Measurements from ENCODE around the gene TMEM250. TPM values are rescaled to one million over a fixed set of nuclear protein-coding genes. Genes with fewer than 3 reads are reported as not detected.
"Not testable (repeated sequence)": the region's sequence is repeated elsewhere in the genome, so short reads cannot be mapped to it uniquely, and the experiment has no call there.

The TMEM250 gene
- total and polyA plus RNA-seq, 2 experiments from 2014 or later: 25.6 to 29.3 TPM

- no peaks in the 10 kb centered on the region for H3K36me3 ChIP-seq
- H3K4me1 ChIP-seq (ENCODE audit: low read depth): no peaks in the 10 kb centered on the region
- no peak overlapping the region for H3K27ac ChIP-seq
- no peak overlapping the region for H3K4me3 ChIP-seq
- no peak for TF ChIP-seq CTCF (IDR thresholded peaks at IDR 0.05; ENCODE audit: low read depth, low read length)
- H3K27me3 ChIP-seq: no peaks in the 10 kb centered on the region
- H3K9me3 ChIP-seq (ENCODE audit: low read depth): no peaks in the 10 kb centered on the region
- no peak for DNase-seq (ENCODE audit: low read depth in 1 of 2, low spot score in 1 of 2)
Measured at GRCh38 chr9:136152931-136153330, 34.3 kb upstream of the TMEM250 start.

- no peak for DNase-seq (ENCODE audit: low read depth in 1 of 2, low spot score in 1 of 2)
- no peaks in the 10 kb centered on the region for H3K9me3 ChIP-seq (ENCODE audit: low read depth)
- no peak overlapping the region for H3K4me3 ChIP-seq
- H3K36me3 ChIP-seq: no peaks in the 10 kb centered on the region
- H3K4me1 ChIP-seq (ENCODE audit: low read depth): no peaks in the 10 kb centered on the region
- TF ChIP-seq CTCF (IDR thresholded peaks at IDR 0.05; ENCODE audit: low read depth, low read length): no peak
- H3K27ac ChIP-seq: no peak overlapping the region
- H3K27me3 ChIP-seq: no peaks in the 10 kb centered on the region
Measured at GRCh38 chr9:136152543-136152866, 33.8 kb upstream of the TMEM250 start.

- no peaks in the 10 kb centered on the region for H3K27me3 ChIP-seq
- H3K36me3 ChIP-seq: no peaks in the 10 kb centered on the region
- TF ChIP-seq CTCF (IDR thresholded peaks at IDR 0.05; ENCODE audit: low read depth, low read length): no peak
- H3K27ac ChIP-seq: no peak overlapping the region
- H3K4me3 ChIP-seq: no peak overlapping the region
- H3K4me1 ChIP-seq (ENCODE audit: low read depth): no peaks in the 10 kb centered on the region
- no peak for DNase-seq (ENCODE audit: low read depth in 1 of 2, low spot score in 1 of 2)
- H3K9me3 ChIP-seq (ENCODE audit: low read depth): no peaks in the 10 kb centered on the region
Measured at GRCh38 chr9:136151848-136152542, 33.3 kb upstream of the TMEM250 start.

- DNase-seq (ENCODE audit: low read depth in 1 of 2, low spot score in 1 of 2): no peak
- Histone ChIP-seq H3K27me3 (no peaks in the 10 kb centered on the region), H3K9me3 (ENCODE audit: low read depth) (no peaks in the 10 kb centered on the region), H3K4me1 (ENCODE audit: low read depth) (no peaks in the 10 kb centered on the region), H3K4me3 (no peak overlapping the region), H3K36me3 (no peaks in the 10 kb centered on the region), H3K27ac (no peak overlapping the region)
- no peak for TF ChIP-seq CTCF (IDR thresholded peaks at IDR 0.05; ENCODE audit: low read depth, low read length)
Measured at GRCh38 chr9:136151214-136151804, 32.6 kb upstream of the TMEM250 start.

- not testable (repeated sequence) for H3K4me1 ChIP-seq (ENCODE audit: low read depth); H3K27ac ChIP-seq; H3K9me3 ChIP-seq (ENCODE audit: low read depth); H3K27me3 ChIP-seq; H3K4me3 ChIP-seq; DNase-seq (ENCODE audit: low read depth in 1 of 2, low spot score in 1 of 2); H3K36me3 ChIP-seq
Measured at GRCh38 chr9:136150664-136151213, 32.1 kb upstream of the TMEM250 start.

GRCh38 chr9:136149853-136150252 is 31.2 kb upstream of the TMEM250 start:
- Histone ChIP-seq H3K36me3 (no peaks in the 10 kb centered on the region), H3K27ac (no peak overlapping the region), H3K9me3 (ENCODE audit: low read depth) (no peaks in the 10 kb centered on the region), H3K4me1 (ENCODE audit: low read depth) (no peaks in the 10 kb centered on the region), H3K4me3 (no peak overlapping the region), H3K27me3 (no peaks in the 10 kb centered on the region)
- no peak for DNase-seq (ENCODE audit: low read depth in 1 of 2, low spot score in 1 of 2)
- no peak for TF ChIP-seq CTCF (IDR thresholded peaks at IDR 0.05; ENCODE audit: low read depth, low read length)

Measured in cardiac muscle cell (in vitro differentiated cells and primary cell).